GM21515 (cell line): ENCODE measurements around the gene GUCY2C.
"Not testable (repeated sequence)": the region's sequence is repeated elsewhere in the genome, so short reads cannot be mapped to it uniquely, and the experiment has no call there.

Experiments
- ATAC-seq: cut with Tn5 transposase; IDR thresholded peaks from one replicate; pipeline ENCODE4 v1.9.1; 2021; ENCODE audit not compliant: unreplicated experiment

The GUCY2C gene

DNA sequence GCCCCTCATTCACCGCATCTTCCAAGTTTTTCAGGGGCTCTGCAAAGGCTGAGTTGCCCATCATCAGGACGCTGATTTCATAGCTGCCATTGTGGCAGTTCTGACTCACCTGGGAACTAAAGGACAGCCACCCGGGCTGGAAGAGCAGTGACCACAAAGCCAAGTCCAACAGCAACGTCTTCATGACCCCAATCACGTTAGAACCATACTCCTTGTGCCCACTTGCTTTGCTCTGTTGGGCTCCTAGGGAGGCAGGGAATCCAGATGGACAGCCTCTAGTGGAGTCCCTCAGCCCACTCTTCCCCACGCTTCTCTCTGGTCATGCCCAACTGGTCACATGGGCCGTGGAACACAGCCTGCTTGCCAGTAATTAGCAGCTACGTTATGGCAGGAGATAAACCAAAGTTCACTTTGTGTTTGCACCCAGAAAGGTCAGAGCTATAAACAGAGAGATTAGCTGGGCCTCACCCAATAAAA, at the start of gene GUCY2C:
TSS of gene GUCY2C (minus strand) at position 335 of the 477 bp plus-strand sequence. CDS start at position 184, 151 bp downstream.
- no peak for ATAC-seq

DNA sequence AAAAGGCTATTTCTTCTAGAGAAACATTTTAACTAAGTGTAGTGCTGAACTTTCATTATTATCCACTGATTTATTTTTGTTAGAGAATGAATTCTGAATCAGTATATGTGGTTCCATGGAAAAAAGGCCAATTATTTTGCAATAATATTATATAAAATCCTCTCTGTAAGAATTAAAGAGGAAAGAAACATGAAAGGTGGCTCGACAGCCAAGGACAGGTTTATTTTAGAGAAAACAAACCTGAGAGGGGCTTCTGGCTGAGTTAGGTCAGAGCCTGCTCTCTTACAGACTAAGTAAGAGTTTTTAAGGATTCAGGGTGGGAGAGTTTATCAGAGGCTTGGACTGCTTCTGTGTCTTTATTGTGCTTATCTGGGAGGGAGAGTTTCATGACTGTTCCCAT, 46.7 kb upstream of the GUCY2C start:
- no peak for ATAC-seq

- no peak for ATAC-seq
Observed at GRCh38 chr12:14741942-14742341, 45.5 kb upstream of the GUCY2C start.

- no peak for ATAC-seq
Observed at GRCh38 chr12:14741153-14741552, 44.8 kb upstream of the GUCY2C start.

GRCh38 chr12:14736441-14736840, 40.0 kb upstream of the GUCY2C start:
- ATAC-seq: not testable (repeated sequence)

DNA sequence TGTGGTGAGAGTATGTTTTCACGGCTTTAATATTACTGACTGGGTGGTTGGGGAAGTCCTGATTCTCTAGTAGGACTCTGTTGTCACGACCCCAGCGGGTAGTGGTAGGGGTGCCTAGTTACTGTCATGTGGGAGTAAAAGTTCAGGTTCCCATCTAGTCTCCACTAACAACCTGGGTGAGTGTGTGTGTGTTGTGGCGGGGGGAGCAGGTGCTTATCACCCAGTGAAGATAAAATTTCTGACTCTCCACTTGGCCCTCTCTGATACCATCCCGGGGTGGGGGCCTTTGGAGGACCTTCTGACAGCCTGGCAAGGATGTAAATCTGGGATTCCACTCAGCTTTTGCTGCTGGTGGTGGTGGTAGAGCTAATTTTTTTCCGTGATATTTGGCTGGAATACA, 35.4 kb upstream of the GUCY2C start:
- no peak for ATAC-seq

DNA sequence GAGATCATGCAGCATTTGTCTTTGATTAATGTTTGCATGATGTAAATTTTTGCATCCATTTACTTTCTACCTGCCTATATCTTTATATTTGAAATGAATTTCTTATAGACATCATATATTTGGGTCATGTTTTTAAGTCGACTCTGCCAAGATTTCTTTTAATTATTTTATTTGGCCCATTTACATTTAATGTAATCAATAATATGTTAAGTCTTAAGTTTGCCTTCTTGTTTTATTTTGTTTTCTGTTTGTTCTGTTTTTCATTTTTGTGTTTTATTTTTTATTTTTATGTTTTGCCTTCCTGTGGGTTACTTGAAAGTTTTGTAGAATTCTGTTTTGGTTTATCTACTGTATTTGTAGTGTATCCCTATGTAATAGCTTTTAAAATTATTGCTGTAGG, 33.2 kb upstream of the GUCY2C start:
- ATAC-seq: no peak

GRCh38 chr12:14723763-14724162, 27.4 kb upstream of the GUCY2C start:
- peak; percentile 49 for ATAC-seq

- ATAC-seq: peak; percentile 70
Observed at GRCh38 chr12:14716848-14717444, 20.5 kb upstream of the GUCY2C start.

DNA sequence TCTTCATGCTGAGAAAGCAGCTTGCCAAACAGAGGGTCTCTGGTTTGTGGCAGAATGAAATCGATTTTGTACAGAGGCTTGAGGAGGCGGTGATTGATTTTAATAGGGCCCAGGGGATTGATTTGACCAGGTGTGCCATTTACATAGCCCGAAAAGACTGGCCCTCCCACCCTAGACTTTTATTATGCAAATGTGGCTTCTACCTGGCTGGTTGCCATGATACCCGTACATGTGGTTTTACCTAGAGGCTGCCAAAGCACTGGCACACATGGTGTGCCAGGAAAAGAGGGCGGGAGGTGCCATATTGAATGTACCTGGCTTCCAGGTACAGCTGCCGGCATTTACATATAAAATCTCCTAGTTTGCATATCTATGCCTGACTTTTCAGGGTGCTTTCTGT, 18.0 kb upstream of the GUCY2C start:
- ATAC-seq: no peak

GRCh38 chr12:14710632-14711320, 14.4 kb upstream of the GUCY2C start:
- ATAC-seq: no peak

- no peak for ATAC-seq
Observed at GRCh38 chr12:14701809-14702568, 5.6 kb upstream of the GUCY2C start.

GRCh38 chr12:14700935-14701334, 4.5 kb upstream of the GUCY2C start:
- no peak for ATAC-seq

DNA sequence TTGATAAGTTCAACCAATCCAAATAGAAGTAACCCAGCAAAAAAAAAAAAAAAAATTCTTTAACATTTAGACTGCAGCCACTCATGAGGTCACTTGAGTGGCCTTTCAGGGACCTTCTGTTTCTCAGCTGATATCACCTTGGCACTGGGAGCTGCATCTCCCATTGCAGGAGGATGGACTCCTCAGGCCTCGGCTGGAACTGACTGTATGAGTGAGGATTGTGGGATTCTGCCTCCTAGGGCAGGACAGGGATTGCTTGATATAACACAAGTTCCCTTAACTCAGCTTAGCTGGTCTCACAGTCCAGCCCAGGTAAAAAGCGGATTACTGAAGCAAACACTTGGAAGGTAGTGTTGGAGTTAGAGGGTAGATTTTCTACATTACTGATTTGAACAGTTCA, 3.5 kb upstream of the GUCY2C start:
- no peak for ATAC-seq

GRCh38 chr12:14698555-14698954, 2.2 kb upstream of the GUCY2C start:
- no peak for ATAC-seq

- no peak for ATAC-seq
Observed at GRCh38 chr12:14695715-14696141, 671 bp downstream of the GUCY2C start.

DNA sequence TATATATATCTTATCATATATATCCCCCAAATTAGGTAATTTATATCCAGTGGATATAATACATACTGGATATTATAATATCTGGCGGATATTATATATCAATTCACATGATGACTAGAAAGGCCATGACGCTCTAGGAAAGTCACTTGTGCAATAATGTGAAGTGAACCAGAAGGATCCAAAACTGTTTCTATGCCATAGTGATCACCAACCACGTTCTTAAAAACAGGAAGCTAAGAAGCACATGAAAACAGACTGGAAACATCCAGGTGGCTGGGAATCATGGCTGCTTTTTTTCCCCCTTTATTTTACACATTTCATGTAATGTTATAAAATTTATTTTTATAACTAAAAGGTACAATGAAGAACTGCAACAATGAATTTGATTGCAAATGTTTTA, 1.4 kb downstream of the GUCY2C start:
- ATAC-seq: no peak

DNA sequence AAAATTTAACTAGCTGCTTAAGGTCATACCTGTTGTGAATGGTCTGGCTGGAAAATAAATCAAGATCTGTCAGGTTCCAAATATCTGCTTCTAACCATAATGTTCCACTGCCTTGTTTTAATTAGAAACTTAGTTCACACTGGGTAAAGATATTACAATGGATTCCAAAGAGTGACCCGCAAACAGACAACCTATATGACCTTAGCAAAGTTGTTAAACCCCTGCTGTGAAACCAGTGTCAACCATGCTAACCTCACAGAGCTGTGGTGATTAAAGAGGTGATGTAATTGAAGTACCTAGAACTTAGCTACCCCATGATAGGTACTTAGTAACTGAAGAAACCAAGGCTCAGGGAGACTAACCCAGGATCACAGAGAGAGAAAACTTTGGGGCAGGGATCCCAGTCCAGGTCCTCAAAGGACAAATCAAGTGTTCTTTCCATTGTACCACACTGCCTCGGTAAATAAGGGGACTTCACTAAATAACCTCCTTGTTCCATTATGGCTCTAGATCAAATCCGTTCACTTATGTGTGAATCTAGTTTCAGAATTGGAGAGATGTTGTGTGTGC, 2.2 kb downstream of the GUCY2C start:
- no peak for ATAC-seq

DNA sequence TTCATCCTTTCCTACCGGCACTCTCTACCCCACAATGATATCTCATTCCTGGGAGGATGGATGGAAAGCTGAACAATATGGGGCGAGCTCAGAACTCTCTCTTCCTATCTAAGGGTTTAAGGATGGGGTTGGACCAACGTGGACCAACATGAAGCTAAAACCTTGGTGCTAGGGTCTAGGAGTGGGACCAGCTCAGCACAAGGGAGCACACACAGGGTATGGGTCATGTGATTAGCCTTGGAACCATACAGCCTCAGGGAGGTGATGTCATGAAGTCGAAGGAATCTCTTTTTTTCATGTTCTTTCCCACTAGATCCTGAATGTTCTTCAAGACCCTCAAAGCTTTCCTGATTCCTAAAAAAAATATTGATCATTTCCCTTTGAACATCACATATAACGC, 3.3 kb downstream of the GUCY2C start:
- no peak for ATAC-seq

DNA sequence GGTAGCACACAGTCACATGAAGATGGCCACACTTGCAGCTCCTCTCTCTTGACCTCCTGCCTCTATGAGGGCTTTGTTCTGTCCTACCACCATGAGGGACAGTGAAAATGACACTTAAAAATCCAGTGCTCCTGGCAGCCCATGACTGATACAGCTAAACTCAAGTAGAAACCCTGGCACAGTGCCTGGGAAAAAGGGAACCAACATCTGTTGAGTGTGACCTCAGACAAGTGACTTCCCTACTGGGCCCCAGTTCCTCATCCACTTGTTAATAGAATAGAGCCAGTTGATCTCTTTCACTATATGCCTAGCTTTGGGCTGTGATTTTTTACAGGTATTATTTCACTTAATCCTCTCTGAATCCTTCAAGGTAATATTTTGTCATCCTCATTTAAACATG, 4.8 kb downstream of the GUCY2C start:
- ATAC-seq: no peak

GRCh38 chr12:14689996-14690395, 6.4 kb downstream of the GUCY2C start:
- no peak for ATAC-seq

- ATAC-seq: no peak
Observed at GRCh38 chr12:14689144-14689543, 7.3 kb downstream of the GUCY2C start.
